Brain microvascular endothelial cell (primary cell): ENCODE measurements around the gene PPP3CA.

Experiments used
- DNase-seq: peaks from one replicate; pipeline ENCODE4 v3.0.0-alpha.2; 2020
- H3K27ac ChIP-seq: fragments of 250-450 bp; sonication (Bioruptor Pico); 2 replicates; pipeline ENCODE4 v1.5.1; 2020; ENCODE audit warnings: mild to moderate bottlenecking, moderate library complexity
- H3K27me3 ChIP-seq: fragments of 250-450 bp; sonication (Bioruptor Pico); replicated peaks from 2 replicates; pipeline ENCODE4 v1.5.1; 2020; ENCODE audit warnings: mild to moderate bottlenecking
- H3K36me3 ChIP-seq: fragments of 250-450 bp; sonication (Bioruptor Pico); replicated peaks from 2 replicates; pipeline ENCODE4 v1.5.1; 2020; ENCODE audit warnings: mild to moderate bottlenecking
- H3K4me3 ChIP-seq: 2 replicates; pipeline ENCODE4 v1.5.1; 2011; ENCODE audit warnings: low read depth, mild to moderate bottlenecking, control low read depth, low read length, moderate library complexity
- in situ Hi-C: cut with HindIII; loops from 2 replicates; pipeline ENCODE4 v1.10.0; 2017; ENCODE audit warnings: low sequenced_read_pairs, low pct_ligation_motif_present
- TF ChIP-seq, protein P1 (sequence below): IDR thresholded peaks from 2 replicates; pipeline ENCODE4 v1.5.1; 2011; ENCODE audit warnings: low read depth, mild to moderate bottlenecking, moderate library complexity, low read length, control low read depth, inconsistent platforms; ENCODE audit errors: missing control alignments

The PPP3CA gene

DNA sequence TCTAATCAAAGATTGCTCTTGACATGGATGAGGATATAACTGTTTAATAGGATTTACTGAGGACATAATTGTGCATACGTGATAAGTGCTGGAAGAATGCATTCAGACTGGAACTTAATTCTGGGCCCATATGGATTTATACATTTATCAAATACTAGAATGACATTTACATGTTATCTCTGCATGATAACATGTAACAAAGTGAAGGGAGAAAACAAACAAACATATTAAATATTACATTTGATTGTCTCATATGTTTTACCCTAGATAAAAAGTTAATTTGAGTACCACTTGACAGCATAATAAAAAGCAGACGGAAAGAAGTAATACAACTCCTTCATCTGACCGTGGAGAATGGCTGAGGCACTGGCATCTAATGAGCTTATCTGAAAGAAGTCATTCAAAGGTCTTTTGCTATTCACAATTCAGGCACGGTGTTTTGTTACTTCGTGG, 297.8 kb downstream of the PPP3CA start:
- H3K4me3 ChIP-seq: no peak overlapping the region
- in situ Hi-C loops: no loop called here
- TF ChIP-seq, protein P1, sequence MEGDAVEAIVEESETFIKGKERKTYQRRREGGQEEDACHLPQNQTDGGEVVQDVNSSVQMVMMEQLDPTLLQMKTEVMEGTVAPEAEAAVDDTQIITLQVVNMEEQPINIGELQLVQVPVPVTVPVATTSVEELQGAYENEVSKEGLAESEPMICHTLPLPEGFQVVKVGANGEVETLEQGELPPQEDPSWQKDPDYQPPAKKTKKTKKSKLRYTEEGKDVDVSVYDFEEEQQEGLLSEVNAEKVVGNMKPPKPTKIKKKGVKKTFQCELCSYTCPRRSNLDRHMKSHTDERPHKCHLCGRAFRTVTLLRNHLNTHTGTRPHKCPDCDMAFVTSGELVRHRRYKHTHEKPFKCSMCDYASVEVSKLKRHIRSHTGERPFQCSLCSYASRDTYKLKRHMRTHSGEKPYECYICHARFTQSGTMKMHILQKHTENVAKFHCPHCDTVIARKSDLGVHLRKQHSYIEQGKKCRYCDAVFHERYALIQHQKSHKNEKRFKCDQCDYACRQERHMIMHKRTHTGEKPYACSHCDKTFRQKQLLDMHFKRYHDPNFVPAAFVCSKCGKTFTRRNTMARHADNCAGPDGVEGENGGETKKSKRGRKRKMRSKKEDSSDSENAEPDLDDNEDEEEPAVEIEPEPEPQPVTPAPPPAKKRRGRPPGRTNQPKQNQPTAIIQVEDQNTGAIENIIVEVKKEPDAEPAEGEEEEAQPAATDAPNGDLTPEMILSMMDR: no peak

DNA sequence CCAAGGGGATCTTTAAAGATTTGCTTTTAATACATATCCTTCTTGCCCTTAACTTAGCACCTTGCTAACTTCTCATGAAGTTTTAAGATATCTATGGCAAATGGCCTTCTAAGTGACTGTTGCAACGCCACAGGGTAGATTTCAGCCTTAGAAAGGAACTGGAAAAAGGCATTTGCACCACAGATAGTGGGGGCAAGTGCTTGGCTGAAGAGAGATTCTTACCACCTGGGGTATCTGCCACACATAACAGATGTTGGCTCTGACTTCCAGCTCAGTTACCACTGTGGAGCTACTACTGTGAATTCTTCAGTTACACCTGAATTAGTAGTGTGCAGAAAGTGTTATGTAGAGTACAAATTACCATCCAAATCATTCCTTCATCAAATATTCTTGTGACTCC, 302.6 kb downstream of the PPP3CA start:
- H3K36me3 ChIP-seq: no peaks in the 10 kb centered on the region
- TF ChIP-seq, protein P1: no peak
- in situ Hi-C loops: no loop called here
- H3K4me3 ChIP-seq: no peak overlapping the region
- H3K27me3 ChIP-seq: no peaks in the 10 kb centered on the region
- no peak overlapping the region for H3K27ac ChIP-seq
- DNase-seq: no peak

More for the DNA sequence above, 297.8 kb downstream of the PPP3CA start:
- Histone ChIP-seq H3K36me3 (no peaks in the 10 kb centered on the region), H3K27ac (no peak overlapping the region), H3K27me3 (no peaks in the 10 kb centered on the region)
- no peak for DNase-seq

DNA sequence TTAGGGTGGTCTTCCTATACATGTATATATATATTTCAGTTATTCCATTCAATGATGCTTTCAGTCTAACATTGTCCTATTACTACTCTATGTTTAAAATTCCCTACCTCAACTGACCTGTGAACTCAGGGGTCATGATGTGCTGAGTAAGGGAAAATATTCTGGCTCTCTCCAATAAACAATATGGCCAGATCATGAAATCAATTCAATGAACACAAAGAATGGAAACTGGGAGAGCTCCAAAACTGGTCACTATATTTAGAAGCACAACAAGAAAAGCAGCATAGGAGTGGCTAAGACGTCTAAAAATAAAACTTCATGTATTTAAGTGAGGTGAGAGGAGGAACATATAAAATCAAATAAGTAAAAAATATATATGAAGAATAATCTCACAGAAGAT, 304.5 kb downstream of the PPP3CA start:
- TF ChIP-seq, protein P1: no peak
- no peaks in the 10 kb centered on the region for H3K36me3 ChIP-seq
- no peak overlapping the region for H3K27ac ChIP-seq
- DNase-seq: no peak
- no peak overlapping the region for H3K4me3 ChIP-seq
- in situ Hi-C loops: no loop called here
- no peaks in the 10 kb centered on the region for H3K27me3 ChIP-seq

DNA sequence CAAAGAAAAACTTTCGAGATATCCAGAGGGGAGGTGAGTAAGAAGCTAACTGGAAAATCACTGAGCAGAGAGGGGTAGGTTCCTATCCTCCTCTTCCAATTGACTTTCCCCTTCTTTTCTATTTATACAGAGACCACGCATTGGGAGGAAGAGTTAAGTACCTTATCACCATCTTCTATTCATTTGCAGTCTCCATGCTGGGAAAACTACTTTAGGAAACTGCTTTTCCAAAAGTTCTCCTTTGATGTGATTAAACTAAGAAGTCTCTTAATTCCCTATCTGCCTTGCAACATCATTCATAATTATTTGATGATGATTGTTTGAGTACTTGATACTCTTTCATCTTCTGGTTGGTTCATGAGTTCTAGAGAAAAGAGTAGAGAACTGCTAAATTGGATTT, 306.6 kb downstream of the PPP3CA start:
- Histone ChIP-seq H3K27me3 (no peaks in the 10 kb centered on the region), H3K4me3 (no peak overlapping the region), H3K36me3 (no peaks in the 10 kb centered on the region), H3K27ac (no peak overlapping the region)
- no peak for DNase-seq
- in situ Hi-C loops: no loop called here
- TF ChIP-seq, protein P1: no peak

DNA sequence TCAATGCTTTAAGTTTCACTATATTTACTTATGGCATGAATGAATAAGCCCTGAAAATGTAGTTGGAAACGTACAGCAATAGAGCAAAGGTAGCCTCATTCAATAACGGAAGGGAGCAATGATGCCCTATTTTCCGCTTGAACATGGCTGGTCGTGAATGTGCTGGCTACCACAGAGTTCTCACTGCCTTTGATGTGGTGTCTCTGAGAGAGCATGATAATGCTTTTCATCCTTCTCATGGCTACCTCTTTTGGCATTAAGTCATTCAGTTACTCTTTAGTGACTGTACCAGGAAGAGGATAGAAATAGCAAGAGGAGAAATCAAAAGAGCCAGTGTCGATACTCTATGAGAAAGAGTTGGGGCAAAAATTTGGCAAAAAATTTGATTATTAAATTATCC, 308.0 kb downstream of the PPP3CA start:
- Histone ChIP-seq H3K4me3 (no peak overlapping the region), H3K27ac (no peak overlapping the region), H3K27me3 (no peaks in the 10 kb centered on the region), H3K36me3 (no peaks in the 10 kb centered on the region)
- TF ChIP-seq, protein P1: no peak
- in situ Hi-C loops: no loop called here
- no peak for DNase-seq

DNA sequence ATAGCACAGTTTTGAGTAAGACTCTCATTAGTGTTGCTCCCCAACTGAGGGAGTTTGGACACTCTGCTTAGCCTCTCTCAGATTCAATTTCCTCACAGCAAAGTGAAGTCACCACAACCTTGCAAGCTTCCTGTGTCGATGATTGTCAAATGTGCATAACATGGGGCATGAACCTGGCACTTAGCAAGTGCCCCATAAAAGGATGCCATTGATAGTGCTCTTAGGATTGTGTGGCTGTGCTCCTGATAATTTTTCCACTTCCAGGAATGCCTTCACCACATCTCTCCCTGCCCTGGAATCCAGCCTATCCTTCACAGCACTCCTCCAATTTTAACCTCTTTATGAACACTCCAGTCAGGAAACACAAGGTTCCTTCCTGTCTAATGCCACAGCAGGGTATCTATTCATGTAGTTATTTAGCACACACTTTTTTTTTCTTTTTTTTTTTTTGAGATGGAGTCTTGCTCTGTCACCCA, 309.4 kb downstream of the PPP3CA start:
- Histone ChIP-seq H3K4me3 (no peak overlapping the region), H3K36me3 (no peaks in the 10 kb centered on the region), H3K27me3 (no peaks in the 10 kb centered on the region), H3K27ac (no peak overlapping the region)
- DNase-seq: no peak
- in situ Hi-C loops: no loop called here
- TF ChIP-seq, protein P1: no peak
